ENCODE results near the gene CD244.
A peak's percentile ranks its signal among the peaks of the same experiment; 100 is the strongest.
"Not testable (repeated sequence)": the region's sequence is repeated elsewhere in the genome, so short reads cannot be mapped to it uniquely, and the experiment has no call there.

The CD244 gene

GRCh38 chr1:160879056-160879455 is 16.4 kb upstream of the CD244 start:
- no peak for DNase-seq (ENCODE audit: low spot score)

DNA sequence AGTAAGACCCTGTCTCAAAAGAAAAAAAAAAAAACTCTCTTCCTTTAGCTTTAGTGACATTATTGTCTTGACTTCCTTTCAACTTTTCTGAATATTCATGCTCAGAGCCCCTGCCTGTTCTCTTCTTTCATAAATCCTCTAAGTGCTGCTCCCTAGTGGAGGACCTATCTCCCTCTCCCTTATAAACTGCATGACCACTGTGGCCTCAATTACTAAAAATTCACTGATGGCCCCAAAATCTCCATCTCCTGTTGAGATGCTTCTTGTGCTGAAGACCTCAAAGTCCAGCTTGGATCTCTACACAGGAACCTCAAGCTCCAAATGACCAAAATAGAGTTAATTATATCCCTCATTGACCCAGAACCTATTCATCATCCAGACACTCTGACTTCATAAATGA is 14.5 kb upstream of the CD244 start:
- DNase-seq (ENCODE audit: low spot score) = no peak

- DNase-seq (ENCODE audit: low spot score) = no peak
These were observed 13.6 kb upstream of the CD244 start for GRCh38 chr1:160876311-160876710.

DNA sequence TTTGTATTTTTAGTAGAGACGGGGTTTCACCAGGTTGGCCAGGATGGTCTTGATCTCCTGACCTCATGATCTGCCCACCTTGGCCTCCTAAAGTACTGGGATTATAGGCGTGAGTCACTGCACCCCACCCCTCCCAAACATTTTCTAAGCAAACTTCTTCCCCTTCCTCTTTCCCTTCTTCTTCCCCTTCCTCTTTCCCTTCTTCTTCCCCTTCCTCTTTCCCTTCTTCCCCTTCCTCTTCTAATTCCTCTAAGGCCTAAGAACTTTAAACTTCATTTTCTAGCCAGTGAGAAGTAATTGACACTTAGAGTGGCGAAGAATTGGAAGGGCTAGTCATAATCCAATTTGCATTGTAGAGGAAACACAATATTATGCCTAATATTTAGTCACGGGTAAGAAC is 12.9 kb upstream of the CD244 start:
- DNase-seq (ENCODE audit: low spot score) = not testable (repeated sequence)

- DNase-seq (ENCODE audit: low spot score) = no peak
These were observed 12.2 kb upstream of the CD244 start for GRCh38 chr1:160874935-160875334.

GRCh38 chr1:160868141-160868540 is 5.5 kb upstream of the CD244 start:
- no peak for DNase-seq (ENCODE audit: low spot score)

DNA sequence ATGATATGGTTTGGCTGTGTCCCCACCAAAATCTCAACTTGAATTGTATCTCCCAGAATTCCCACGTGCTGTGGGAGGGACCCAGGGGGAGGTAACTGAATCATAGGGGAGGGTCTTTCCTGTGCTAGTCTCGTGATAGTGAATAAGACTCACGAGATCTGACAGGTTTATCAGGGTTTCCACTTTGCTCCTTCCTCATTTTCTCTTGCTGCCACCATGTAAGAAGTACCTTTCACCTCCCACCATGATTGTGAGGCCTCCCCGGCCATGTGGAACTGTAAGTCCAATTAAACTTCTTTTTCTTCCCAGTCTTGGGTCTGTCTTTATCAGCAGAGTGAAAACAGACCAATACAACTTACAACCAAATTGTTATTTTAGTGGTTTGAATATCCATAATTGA is 5.0 kb upstream of the CD244 start:
- not testable (repeated sequence) for DNase-seq (ENCODE audit: low spot score)

DNA sequence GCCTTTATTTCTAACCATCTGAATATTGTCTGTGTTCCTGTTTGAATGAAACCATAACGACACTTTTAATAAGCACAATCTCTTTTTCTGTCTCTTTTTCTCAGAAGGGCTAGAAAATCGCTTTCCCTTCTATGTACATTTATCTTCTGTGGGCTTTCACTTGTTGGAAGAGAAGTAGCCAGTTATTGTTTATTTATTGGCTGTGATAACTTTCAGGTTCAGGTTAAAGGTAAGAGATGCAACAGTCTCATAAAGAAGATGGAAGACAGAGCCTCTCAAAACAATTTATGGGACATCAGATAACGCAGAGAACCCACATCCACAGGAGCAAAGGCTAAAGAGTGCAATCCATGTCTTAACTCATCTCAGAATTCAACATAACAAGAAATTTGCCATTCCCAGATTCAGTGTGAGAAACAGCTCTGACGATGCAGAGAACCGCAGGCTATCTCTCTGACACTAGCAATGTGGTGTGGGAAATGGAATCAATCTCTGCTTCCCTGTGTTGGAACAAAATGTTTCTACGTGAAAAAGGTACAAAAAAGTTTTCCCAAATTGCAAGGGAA is 4.1 kb upstream of the CD244 start:
- DNase-seq (ENCODE audit: low spot score) = no peak

GRCh38 chr1:160866001-160866694 is 3.5 kb upstream of the CD244 start:
- DNase-seq (ENCODE audit: low spot score) = no peak

DNA sequence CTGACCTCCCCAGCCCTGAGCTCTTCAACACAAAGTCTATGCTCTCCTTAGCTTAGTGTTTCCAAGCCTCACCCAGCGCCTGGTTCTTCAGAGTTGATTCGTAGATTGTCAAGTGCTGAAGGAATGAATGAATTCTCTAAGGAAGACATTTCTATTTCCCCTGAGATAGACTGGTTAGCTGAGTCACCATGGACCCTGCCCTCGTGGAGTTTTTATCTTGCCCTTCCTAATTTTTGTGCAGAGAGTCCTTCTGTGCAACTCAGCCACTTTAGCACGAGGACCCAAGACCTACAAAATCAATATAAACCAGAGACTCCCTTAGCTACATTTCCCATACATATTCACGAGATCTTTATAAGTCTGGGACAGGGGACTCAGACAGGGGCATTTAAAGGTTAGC is 2.6 kb upstream of the CD244 start:
- no peak for DNase-seq (ENCODE audit: low spot score)

DNA sequence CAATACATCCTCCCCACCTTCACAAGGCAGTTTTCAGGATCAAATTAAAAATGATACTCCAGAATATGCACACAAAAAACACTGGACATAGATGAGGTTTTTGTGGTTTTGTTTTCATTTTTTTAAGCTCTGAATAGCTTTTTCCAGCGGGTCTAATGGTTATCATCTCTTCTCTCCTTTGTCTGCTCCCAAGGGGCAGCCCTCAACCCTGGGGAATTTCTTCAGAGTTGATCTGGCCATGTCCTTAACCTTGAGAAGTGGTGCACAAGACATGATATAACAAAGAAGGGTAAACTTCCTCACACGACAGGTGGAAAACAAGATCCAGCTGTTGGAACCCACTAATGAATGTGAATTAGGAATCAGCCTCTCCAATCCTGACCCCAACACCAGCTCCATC is 1.5 kb upstream of the CD244 start:
- no peak for DNase-seq (ENCODE audit: low spot score)

- DNase-seq (ENCODE audit: low spot score) = no peak
These were observed 1.1 kb upstream of the CD244 start for GRCh38 chr1:160863774-160864131.

DNA sequence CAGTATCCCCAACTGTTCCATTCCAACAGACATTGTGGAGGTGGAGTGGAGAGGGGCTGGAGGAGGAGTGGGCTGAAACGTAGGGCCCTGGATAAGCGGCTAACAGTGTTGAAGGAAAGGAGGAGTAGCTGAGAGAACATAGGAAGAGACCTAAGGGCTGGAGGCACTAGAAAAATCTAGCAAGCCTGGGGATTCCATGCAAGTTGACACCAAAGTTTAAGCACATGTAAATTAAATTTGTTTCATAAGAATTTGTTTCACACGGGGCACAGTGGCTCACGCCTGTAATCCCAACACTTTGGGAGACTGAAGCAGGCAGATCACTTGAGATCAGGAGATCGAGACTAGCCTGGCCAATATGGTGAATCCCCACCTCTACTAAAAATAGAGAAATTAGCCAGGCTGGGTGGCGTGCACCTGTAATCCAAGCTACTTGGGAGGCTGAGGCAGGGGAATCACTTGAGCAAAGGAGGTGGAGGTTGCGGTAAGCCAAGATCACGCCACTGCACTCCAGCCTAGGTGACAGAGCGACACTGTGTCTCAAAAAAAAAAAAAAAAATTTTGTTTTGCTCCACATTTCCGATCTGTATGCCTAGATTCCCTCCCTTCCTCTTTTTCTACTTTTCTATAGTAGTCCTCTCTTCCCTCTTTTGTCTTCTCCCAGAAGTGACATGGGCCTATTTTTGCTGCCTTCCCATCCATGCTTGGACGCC is 530 bp upstream of the CD244 start:
- DNase-seq (ENCODE audit: low spot score) = no peak

DNA sequence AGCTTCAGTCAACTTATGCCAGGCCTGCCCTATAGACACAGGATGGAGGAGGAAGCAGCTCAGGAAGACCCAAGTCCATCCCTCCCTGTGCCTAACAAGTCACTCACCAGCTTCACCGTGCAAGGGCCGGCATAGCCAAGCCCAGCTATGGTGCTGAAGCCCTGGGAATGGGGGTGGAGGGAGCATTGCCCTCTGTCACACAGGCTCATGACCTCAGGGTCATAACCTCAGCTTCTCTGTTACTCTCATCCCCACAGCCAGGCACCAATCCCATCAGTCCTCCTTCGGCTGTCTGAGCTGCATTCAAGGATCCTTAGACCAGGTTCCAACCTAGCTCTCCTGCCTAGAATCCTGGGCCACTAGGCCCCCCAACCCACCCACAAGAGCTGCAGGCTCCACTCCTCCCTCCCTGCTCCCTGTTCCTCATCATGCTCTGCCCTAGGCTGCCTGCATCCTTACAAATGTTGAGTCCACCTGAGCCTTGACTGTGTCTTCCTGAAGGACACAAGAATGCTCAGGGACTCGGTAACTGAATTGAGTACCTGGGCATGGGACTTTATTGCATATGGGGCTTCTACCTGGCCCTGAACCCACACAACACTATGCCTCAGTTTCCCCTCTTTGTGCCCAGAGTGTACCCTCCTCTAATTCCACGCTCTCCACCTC is 1.7 kb downstream of the CD244 start:
- no peak for DNase-seq (ENCODE audit: low spot score)

DNA sequence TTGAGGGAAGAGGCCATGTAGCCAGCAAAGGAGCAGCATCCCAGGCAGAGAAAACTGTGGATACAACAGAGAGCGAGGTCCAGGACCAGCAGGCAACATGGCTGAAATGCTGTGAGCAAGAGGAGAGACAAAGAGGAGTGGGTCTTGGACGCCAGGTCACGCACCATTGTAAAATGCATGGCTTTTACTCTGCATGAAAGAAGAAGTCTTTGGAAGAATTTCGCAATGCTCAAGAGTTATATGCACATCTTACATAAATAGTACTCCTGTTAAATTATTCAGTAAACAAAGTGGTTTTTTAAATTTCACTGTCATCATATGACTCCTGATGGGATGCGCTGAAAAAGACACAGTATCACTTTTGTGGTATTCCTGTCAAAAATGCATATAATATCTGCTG is 3.5 kb downstream of the CD244 start:
- peak; percentile 36 for DNase-seq (ENCODE audit: low spot score)

DNA sequence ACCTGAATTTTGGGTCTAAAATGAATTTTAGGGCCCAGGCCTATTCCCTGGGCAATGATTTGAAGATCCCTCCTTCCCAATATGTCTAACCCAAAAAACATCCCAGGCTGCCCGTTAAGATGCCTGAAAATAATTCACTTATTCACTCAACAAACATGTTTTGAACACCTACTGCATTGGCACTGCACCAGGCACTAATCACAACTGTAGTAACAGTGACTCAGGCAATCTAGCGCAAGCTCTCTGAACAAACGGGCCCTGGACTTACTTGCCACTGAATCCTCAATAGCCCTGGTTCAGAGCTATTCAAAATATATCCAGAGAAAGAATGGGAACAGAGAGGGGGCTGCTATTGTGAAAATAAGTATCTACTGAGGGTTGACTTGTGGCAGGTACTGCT is 4.2 kb downstream of the CD244 start:
- DNase-seq (ENCODE audit: low spot score) = no peak

DNA sequence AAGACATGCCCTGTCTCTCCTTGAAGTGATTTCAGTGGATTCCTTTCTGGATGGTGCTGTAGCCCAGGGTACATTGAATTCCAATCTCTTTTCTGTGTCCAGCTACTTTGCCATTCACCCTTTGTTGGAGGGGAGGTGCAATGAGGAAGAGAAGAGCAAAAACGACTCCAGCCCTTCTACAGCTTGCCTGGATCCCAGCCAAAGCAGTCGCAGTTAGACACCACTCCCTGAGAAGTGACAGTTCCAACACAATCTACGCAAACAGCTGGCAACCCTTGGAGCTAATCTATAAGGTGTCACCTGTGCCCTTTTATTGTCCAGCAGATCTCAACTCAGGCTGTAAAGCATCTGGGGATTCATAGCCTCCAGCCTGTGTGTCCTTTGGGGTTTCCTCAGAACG is 4.6 kb downstream of the CD244 start:
- DNase-seq (ENCODE audit: low spot score) = no peak

- no peak for DNase-seq (ENCODE audit: low spot score)
These were observed 7.3 kb downstream of the CD244 start for GRCh38 chr1:160855181-160855981.

DNA sequence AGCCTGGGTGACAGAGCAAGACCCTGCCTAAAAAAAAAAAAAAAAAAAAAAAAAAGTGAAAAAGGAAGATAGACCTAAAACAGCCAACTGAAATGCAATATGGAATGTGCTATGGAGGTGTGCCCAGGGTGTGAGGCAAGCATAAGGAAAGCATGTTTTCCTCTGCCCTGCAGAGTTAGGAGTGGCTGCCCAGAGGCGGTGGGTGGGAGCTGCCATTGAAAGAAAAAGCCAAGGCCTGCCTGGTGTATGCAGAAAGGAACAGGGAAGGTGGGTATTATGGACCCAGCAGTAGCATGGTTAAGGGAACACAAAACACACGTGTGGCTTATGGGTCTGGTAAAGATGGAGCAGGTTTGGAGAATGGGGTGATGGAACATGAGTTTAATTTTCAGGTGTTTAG is 8.9 kb downstream of the CD244 start:
- DNase-seq (ENCODE audit: low spot score) = no peak

DNA sequence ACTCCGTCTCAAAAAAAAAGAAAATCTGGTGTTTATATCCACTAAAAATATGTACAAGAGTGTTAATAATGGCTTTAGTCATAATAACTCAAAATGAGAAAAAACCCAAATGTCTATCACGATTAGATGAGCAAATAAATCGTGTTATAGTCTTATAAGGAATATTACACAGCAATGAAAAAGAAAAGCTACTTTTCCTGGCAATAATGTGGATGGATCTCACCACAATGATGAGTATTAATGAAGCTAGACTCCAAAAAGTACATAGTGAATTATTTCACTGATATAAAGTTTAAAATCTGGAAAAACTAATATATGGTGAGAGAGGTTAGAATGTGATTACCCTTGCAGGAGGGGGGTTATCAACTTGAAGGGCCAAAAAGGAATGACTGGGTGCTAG is 9.7 kb downstream of the CD244 start:
- DNase-seq (ENCODE audit: low spot score) = no peak

DNA sequence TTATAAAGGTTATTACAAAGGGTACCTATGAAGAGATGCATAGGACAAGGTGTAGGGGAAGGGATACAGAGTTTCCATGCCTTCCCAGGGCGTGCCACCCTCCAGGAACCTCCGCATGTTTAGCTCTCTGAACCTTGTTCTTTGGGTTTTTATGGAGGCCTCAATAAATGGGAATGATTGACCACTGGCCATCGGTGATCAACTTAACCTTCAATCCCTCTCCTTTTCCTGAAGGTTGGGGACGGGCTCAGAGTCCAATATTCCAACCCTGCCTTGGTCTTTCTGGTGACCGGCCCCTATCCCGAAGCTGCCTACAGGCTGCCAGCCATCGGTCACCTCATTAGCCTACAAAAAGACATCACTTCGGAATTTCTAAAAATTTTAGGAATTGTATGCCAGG is 11.7 kb downstream of the CD244 start:
- no peak for DNase-seq (ENCODE audit: low spot score)

DNA sequence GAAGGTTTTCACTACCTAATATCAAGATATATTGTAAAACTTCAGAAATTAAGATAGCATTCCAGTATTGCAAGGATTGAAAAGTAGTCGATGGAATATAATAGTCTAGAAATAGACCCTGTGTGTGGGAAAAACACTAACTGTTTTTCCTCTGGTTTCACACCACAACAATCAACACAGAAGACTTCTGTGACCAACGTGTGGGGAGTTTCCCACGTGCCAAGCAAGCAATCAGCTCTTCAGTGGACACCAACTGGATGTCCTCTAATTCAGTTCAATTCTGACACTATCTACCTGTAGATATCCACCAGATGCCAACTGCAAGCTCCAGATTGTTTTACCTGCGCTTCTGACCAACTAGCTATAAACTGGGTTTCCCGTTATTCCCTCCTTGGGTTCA is 12.1 kb downstream of the CD244 start:
- no peak for DNase-seq (ENCODE audit: low spot score)

Measured in COLO829 (cell line).